GM23248 (cell line): ENCODE measurements around the gene GPC1. TPM values are rescaled to one million over a fixed set of nuclear protein-coding genes. Genes with fewer than 3 reads are reported as not detected.

Experiments
- DNase-seq: peaks from one replicate; pipeline ENCODE4 v3.0.0-alpha.2; 2015
- H2AFZ ChIP-seq: fragments of 200-600 bp; sonication (generic); 2 replicates; pipeline ENCODE4 v1.6.1; 2016; ENCODE audit warnings: antibody characterized with exemption
- H3F3A ChIP-seq: fragments of 200-600 bp; sonication (generic); 2 replicates; pipeline ENCODE4 v1.6.1; 2016; ENCODE audit warnings: mild to moderate bottlenecking, antibody characterized with exemption, mixed run types; ENCODE audit not compliant: insufficient read depth
- H3K27ac ChIP-seq: fragments of 200-600 bp; sonication (generic); 2 replicates; pipeline ENCODE4 v1.5.1; 2016; ENCODE audit warnings: mild to moderate bottlenecking
- H3K27me3 ChIP-seq: fragments of 200-600 bp; sonication (generic); replicated peaks from 2 replicates; pipeline ENCODE4 v1.6.1; 2016; ENCODE audit warnings: mild to moderate bottlenecking; ENCODE audit not compliant: insufficient read depth
- H3K36me3 ChIP-seq: fragments of 200-600 bp; sonication (generic); 2 replicates; pipeline ENCODE4 v1.6.1; 2016; ENCODE audit warnings: low read depth, mild to moderate bottlenecking
- H3K4me1 ChIP-seq: fragments of 200-600 bp; sonication (generic); 2 replicates; pipeline ENCODE4 v1.6.1; 2016; ENCODE audit warnings: mild to moderate bottlenecking; ENCODE audit not compliant: insufficient read depth
- H3K4me2 ChIP-seq: fragments of 200-600 bp; sonication (generic); one replicate; pipeline ENCODE4 v1.6.1; 2016; ENCODE audit warnings: mild to moderate bottlenecking; ENCODE audit not compliant: unreplicated experiment
- H3K4me3 ChIP-seq: fragments of 200-600 bp; sonication (generic); 2 replicates; pipeline ENCODE4 v1.5.1; 2016; ENCODE audit warnings: mild to moderate bottlenecking
- H3K79me2 ChIP-seq: fragments of 200-600 bp; sonication (generic); 2 replicates; pipeline ENCODE4 v1.6.1; 2016; ENCODE audit warnings: mild to moderate bottlenecking; ENCODE audit not compliant: insufficient read depth
- H3K9ac ChIP-seq: fragments of 200-600 bp; sonication (generic); 2 replicates; pipeline ENCODE4 v1.6.1; 2016; ENCODE audit warnings: mild to moderate bottlenecking
- H3K9me2 ChIP-seq: fragments of 200-600 bp; sonication (generic); 2 replicates; pipeline ENCODE4 v1.6.1; 2016; ENCODE audit warnings: mixed run types, mild to moderate bottlenecking, moderate library complexity; ENCODE audit not compliant: insufficient read depth
- H3K9me3 ChIP-seq: fragments of 200-600 bp; sonication (generic); one replicate; pipeline ENCODE4 v1.6.1; 2017; ENCODE audit warnings: low read depth
- H4K20me1 ChIP-seq: fragments of 200-600 bp; sonication (generic); 2 replicates; pipeline ENCODE4 v1.6.0; 2016; ENCODE audit not compliant: insufficient read depth
- EZH2 ChIP-seq: fragments of 200-600 bp; sonication (generic); IDR thresholded peaks from 2 replicates; pipeline ENCODE4 v1.6.1; 2018; ENCODE audit warnings: antibody characterized with exemption, mild to moderate bottlenecking; ENCODE audit not compliant: insufficient read depth, poor library complexity, severe bottlenecking
- EZH2phosphoT487 ChIP-seq: fragments of 200-600 bp; sonication (generic); IDR thresholded peaks from 2 replicates; pipeline ENCODE4 v1.6.1; 2018; ENCODE audit warnings: antibody characterized with exemption, moderate library complexity, mild to moderate bottlenecking, low read depth; ENCODE audit not compliant: insufficient read depth
- WGBS, 2 experiments: methylation state at CpG; one replicate each; pipeline ENCODE4 v1.1.6; 2015 to 2017; ENCODE audit warnings: low lambda C conversion rate in 2 of 2, low coverage in 1 of 2; ENCODE audit errors: missing lambda C conversion rate in 2 of 2; 5-methylcytosine and 5-hydroxymethylcytosine counted together
- in situ Hi-C: fragments of 300-500 bp; cut with MboI; formaldehyde crosslinking; loops from 2 replicates; pipeline ENCODE4 v1.15.0; 2020
- polyA plus RNA-seq: library from polyadenylated mRNA; unstranded; fragments of >200 nt; fragmentation: Nextera tagmentation; extraction: Ambion mirVana; gene quantifications from 2 replicates; pipeline ENCODE4 v1.2.1, GENCODE V29; 2016
- total RNA-seq: library from RNA; depleted of rRNA; stranded (reverse); fragments of >200 nt; shearing (Covaris generic); gene quantifications from 2 replicates; pipeline ENCODE4 v1.2.3, GENCODE V29; 2014

GPC1 gene
- total and polyA plus RNA-seq, 2 experiments from 2014 or later = 66.4 to 88.2 TPM

GRCh38 chr2:240498171-240498957 lies 62.9 kb downstream of the GPC1 start:
- 76 to 83% methylated on average over 7 to 13 of the region's 13 CpGs for WGBS, 2 experiments
- no peak overlapping the region for H3K4me3 ChIP-seq
- no peaks in the 10 kb centered on the region for H3F3A ChIP-seq
- no peaks in the 10 kb centered on the region for H3K79me2 ChIP-seq
- H4K20me1 ChIP-seq = no peaks in the 10 kb centered on the region
- no peak overlapping the region for H2AFZ ChIP-seq
- TF ChIP-seq EZH2phosphoT487 (no peak), EZH2 (no peak)
- H3K9me2 ChIP-seq = no peaks in the 10 kb centered on the region
- in situ Hi-C loops = no loop called here
- H3K4me2 ChIP-seq = no peak overlapping the region
- H3K27me3 ChIP-seq = no peaks in the 10 kb centered on the region
- no peaks in the 10 kb centered on the region for H3K9me3 ChIP-seq
- H3K9ac ChIP-seq = no peak overlapping the region
- no peak for DNase-seq
- no peaks in the 10 kb centered on the region for H3K4me1 ChIP-seq
- H3K36me3 ChIP-seq = no peaks in the 10 kb centered on the region
- no peak overlapping the region for H3K27ac ChIP-seq

GRCh38 chr2:240498958-240499260 lies 63.4 kb downstream of the GPC1 start:
- H4K20me1 ChIP-seq = no peaks in the 10 kb centered on the region
- no peaks in the 10 kb centered on the region for H3F3A ChIP-seq
- H3K79me2 ChIP-seq = no peaks in the 10 kb centered on the region
- TF ChIP-seq EZH2 (no peak), EZH2phosphoT487 (no peak)
- no peak overlapping the region for H2AFZ ChIP-seq
- no peaks in the 10 kb centered on the region for H3K9me2 ChIP-seq
- no peak overlapping the region for H3K9ac ChIP-seq
- H3K27ac ChIP-seq = no peak overlapping the region
- H3K9me3 ChIP-seq = no peaks in the 10 kb centered on the region
- H3K27me3 ChIP-seq = no peaks in the 10 kb centered on the region
- H3K4me2 ChIP-seq = no peak overlapping the region
- no peak overlapping the region for H3K4me3 ChIP-seq
- no peaks in the 10 kb centered on the region for H3K36me3 ChIP-seq
- WGBS, 2 experiments = 89 to 93% methylated on average over 9 of the region's 9 CpGs
- no peak for DNase-seq
- H3K4me1 ChIP-seq = no peaks in the 10 kb centered on the region
- in situ Hi-C loops = no loop called here

GRCh38 chr2:240499309-240500301 lies 64.1 kb downstream of the GPC1 start:
- Histone ChIP-seq H3K27me3 (no peaks in the 10 kb centered on the region), H3K4me2 (no peak overlapping the region), H3K4me3 (no peak overlapping the region), H3K36me3 (no peaks in the 10 kb centered on the region), H2AFZ (no peak overlapping the region), H3K9ac (no peak overlapping the region), H3K27ac (no peak overlapping the region), H3F3A (no peaks in the 10 kb centered on the region), H4K20me1 (no peaks in the 10 kb centered on the region), H3K4me1 (no peaks in the 10 kb centered on the region), H3K79me2 (no peaks in the 10 kb centered on the region), H3K9me2 (no peaks in the 10 kb centered on the region), H3K9me3 (no peaks in the 10 kb centered on the region)
- DNase-seq = no peak
- in situ Hi-C loops = no loop called here
- WGBS, 2 experiments = 89% methylated on average over 28 to 29 of the region's 32 CpGs
- no peak for TF ChIP-seq EZH2phosphoT487

DNA sequence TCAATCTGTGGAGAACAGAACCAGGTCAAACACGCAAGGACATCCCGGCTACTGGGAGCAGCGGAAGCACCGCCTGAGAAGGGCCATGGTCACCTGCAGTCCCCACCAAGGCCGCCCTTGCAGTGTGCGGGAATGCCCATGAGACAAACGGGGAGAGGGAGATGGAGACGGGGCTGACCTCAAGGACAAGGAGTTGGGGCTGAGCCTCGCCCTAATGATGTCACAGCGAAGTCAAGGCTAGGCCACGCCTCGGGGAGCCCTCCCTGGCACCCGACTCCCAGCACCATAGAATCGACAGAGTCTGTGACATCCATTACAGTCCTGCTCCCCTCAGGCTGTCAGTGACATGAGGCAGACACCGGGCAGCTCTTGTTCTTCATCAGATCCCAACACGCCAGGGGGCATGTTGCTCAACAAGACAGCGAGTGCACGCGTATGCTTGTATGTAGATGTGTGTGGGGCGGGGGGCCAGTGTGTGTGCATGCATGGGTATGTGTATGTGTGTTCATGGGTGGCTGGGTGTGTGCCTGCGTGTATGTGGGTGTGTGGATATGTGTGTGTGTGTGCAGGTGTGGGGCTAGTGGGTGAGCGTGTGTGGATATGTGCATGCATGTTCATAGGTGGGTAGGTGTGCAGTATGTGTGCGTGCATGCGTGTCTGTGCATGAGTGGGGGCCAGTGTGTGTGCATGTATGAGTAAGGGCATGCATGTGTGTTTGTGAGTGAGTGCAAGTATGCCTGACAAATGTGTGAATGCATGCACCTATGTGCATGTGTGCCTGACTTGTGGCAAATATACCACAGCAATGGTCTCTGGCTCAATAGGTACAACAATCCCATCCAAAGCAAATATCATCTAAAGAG lies 65.3 kb downstream of the GPC1 start:
- Histone ChIP-seq H3F3A (no peaks in the 10 kb centered on the region), H3K4me3 (no peak overlapping the region), H2AFZ (no peak overlapping the region), H4K20me1 (no peaks in the 10 kb centered on the region), H3K79me2 (no peaks in the 10 kb centered on the region), H3K9me2 (no peaks in the 10 kb centered on the region), H3K36me3 (no peaks in the 10 kb centered on the region), H3K9me3 (no peaks in the 10 kb centered on the region), H3K27ac (no peak overlapping the region), H3K4me2 (no peak overlapping the region), H3K4me1 (no peaks in the 10 kb centered on the region), H3K9ac (no peak overlapping the region), H3K27me3 (no peaks in the 10 kb centered on the region)
- TF ChIP-seq EZH2phosphoT487 (no peak), EZH2 (no peak)
- 86 to 89% methylated on average over 22 to 24 of the region's 24 CpGs for WGBS, 2 experiments
- no peak for DNase-seq
- in situ Hi-C loops = no loop called here
